NCI-H2227 treated with DMSO at 0.1 percent for 48 hours (cell line): Measurements from ENCODE around the gene MDH1.
"Not testable (repeated sequence)": the region's sequence is repeated elsewhere in the genome, so short reads cannot be mapped to it uniquely, and the experiment has no call there.

Experiments used
- DNase-seq: peaks from one replicate; lab custom pipeline; 2025; lab: John Stamatoyannopoulos, UW

The MDH1 gene

GRCh38 chr2:63589148-63589958, 590 bp downstream of the MDH1 start:
- DNase-seq: peak; percentile 71

DNA sequence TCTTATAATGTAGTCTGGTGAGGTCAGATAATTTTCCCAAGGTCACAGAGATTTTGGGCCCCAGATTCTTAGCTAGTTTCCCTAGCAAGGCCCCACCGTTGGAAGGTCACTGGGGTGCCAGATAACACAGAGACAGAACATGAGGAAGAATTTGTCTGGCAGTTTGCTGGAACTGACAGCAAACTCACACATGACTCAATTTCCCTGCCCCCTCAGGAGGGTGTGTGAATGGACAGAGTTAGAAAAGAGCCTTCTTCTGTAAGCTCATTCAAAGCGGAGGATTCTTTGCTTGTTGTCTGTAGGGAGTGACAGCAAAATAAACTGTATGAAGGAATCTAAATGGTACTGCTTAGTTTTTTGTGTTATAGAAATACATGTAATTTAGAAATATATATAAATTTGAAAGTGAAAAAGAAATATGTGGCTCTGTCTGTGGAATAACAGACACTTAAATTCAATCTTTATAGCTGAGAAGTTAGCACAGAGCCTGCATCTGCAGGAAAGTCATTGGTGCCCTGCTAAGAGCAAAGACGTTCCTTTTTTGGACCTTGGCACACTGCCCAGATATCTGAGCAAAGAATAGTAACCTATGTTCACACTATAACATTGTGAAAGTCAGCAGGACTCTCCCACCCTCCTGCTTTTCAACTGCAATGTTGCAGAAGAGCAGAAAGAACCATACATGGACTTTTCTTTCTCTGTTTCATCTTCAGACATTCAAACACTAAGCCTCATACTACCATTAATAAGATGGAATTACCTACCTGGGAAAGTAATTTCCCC, 2.1 kb downstream of the MDH1 start:
- peak; percentile 73 for DNase-seq

DNA sequence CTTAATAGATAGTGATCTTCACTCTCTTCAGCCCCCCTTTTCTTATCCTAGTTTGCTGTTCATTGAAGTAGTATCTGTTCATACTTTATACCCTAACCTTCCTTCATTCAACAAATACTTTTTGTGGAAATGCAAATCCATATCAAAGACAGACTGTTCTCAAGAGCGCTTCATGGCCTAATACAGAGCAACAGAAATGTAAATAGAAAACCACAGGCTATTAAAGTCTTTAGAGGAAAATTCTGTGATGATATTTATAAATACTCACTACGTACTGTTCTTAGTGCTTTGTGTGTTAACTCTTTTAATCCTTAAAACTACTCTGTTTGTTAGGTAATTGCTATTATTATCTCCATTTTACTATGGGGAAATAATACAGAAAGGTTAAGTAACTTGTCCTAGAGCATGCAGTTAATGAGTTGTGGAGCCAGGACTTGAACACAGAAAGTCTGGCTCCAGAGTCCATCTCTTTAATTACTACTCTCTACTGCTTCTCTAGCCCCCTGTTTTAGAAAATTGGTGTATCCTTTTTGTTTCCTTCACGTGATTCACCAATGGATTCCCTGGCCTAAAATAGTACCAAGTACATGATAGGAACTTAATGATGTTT, 2.9 kb downstream of the MDH1 start:
- DNase-seq: peak; percentile 17

- no peak for DNase-seq
Measured at GRCh38 chr2:63594660-63595059, 5.9 kb downstream of the MDH1 start.

DNA sequence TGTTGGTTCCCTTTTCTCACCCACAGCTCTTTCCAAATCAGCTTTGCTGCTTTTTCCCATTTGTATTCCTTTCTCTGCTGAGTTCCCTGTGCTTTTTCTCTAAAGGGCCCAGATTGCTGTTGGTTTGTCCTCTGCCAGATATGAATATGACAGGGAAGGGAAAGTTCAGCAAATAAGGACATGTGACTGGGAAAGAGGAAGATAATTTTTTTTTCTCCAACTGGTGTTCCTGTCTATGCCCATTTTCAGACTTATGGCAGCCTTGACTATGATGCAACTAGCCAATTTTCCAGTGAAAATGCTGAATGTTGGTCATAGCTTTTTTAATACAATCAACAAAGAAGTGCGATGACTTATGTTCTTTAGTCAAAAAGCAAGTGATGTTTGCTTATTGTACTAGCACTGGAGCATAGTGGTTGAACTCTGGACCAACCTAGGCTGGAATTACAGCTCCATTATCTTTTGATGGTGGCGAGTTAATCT, 7.7 kb downstream of the MDH1 start:
- no peak for DNase-seq

DNA sequence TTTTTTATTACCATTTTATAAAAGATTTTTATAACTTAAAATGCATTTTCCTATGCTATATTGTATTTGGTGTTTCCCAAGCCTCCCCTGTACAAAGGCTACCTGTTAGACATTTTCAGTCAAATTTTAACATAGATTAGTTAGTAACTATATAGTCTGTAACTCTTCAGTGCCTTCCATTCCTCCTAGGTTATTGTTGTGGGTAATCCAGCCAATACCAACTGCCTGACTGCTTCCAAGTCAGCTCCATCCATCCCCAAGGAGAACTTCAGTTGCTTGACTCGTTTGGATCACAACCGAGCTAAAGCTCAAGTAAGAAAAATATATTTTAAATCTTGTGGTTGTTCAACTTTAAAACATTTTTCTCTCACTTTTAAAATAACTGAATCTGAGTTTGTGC, 10.2 kb downstream of the MDH1 start:
- no peak for DNase-seq

DNA sequence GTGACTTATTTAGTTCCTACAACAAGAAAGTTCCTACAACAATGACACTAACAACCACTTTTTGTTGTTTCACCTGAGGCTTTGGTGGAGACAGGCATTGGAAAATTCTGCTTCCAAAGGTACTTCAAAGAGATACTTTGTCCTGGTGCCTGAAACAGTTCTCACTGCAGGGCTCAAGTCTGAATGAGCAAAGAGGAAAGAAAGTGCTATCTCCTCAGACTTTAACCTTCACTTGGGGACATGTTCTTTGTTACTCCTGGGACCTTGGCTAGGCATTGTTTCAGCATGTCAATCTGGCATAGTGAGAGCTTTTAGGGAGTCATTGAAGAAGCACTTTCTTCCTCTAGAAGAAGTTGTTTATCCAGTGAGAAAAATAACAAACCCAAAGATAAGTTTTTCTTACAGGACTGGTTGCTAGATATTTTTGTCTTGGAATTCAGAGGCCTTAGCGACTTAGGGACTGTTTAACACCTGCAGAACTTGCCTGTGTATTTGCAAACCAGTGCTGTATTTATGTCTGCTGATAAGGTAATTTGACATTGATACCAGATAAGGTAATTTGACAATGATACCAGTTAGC, 12.2 kb downstream of the MDH1 start:
- no peak for DNase-seq

DNA sequence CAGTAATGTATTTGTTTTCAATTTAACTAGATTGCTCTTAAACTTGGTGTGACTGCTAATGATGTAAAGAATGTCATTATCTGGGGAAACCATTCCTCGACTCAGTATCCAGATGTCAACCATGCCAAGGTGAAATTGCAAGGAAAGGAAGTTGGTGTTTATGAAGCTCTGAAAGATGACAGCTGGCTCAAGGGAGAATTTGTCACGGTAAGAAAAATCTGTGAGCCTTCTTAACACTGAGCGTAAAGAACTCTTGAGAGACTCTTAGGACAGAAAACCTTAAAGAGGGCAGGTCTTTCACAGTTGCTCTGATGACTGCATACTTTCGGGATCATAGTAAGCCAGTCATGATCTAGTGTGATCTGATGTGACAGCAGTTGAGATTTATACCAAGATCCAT, 15.9 kb downstream of the MDH1 start:
- DNase-seq: no peak

GRCh38 chr2:63608865-63609264, 20.1 kb downstream of the MDH1 start:
- DNase-seq: not testable (repeated sequence)

DNA sequence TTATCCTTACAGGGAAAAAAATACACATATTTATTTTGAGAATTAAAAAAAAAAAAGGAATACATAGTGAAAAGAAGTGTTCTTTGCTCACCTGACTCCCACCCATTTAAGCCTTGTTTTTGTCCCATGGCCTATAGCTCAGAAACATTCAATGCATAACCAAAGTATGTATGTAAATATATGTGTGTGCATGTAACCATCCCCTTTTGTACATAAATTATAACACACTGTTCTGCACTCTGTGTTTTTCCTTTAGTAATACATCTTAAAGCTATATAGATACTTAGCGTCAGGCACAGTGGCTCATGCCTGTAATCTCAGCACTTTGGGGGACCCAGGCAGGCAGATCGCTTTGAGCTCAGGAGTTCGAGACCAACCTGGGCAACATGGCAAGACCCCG, 21.8 kb downstream of the MDH1 start:
- DNase-seq: no peak

GRCh38 chr2:63613391-63613901, 24.7 kb downstream of the MDH1 start:
- no peak for DNase-seq

DNA sequence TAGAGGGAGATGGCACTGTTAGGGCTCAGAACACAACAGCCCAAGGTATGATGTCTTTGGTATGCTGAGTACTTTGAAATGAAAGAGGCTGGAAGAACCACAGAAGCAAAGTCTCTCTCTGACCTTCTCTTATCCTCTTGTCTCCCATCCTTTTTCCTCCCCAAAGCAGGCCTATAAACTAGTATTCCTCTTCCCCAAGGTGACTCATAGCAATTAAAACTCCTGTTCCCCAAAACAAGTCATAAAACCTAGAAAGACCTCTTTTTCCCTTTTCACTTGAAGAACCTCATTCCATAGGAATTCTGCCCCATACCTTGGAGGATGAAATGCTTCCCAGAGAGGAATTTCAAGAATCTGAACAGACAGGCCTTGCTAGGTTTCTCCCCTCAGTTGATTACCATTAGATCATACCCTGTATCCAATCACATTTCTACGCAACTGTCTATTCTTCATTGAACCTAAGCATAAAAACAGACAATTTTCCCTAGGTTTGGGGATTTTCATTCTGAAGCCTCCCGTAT, 25.7 kb downstream of the MDH1 start:
- no peak for DNase-seq

- DNase-seq: no peak
Measured at GRCh38 chr2:63614983-63615945, 26.5 kb downstream of the MDH1 start.

GRCh38 chr2:63617366-63617765, 28.6 kb downstream of the MDH1 start:
- DNase-seq: no peak

DNA sequence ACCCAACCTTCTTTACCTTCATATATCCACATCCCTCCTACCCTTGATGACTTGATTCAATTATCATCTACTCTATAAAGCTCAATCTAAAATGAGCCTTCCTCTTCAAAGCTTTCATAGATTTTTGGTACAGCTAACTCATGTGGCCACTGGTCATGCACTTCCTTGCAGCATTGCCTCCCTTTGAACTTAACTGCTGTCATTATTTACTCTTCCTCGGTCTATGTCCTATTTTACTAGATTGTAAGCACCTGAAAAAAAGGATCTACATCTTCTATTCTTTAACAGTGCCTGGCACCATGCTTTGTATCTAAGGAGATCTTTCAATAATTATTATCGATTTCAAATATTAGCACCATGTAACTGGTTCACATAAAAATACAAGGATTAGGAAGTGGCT, 30.6 kb downstream of the MDH1 start:
- DNase-seq: no peak

GRCh38 chr2:63622751-63623150, 34.0 kb downstream of the MDH1 start:
- no peak for DNase-seq

DNA sequence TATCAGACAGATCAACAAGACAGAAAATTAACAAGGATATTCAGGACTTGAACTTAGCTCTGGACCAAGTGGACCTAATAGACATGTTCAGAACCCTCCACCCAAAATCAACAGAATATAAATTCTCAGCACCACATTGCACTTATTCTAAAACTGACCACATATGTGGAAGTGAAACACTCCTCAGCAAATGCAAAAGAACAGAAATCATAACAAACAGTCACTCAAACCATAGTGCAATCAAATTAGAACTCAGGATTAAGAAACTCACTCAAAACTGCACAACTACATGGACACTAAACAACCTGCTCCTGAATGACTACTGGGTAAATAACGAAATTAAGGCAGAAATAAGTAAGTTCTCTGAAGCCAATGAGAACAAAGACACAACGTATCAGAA, 35.0 kb downstream of the MDH1 start:
- not testable (repeated sequence) for DNase-seq

DNA sequence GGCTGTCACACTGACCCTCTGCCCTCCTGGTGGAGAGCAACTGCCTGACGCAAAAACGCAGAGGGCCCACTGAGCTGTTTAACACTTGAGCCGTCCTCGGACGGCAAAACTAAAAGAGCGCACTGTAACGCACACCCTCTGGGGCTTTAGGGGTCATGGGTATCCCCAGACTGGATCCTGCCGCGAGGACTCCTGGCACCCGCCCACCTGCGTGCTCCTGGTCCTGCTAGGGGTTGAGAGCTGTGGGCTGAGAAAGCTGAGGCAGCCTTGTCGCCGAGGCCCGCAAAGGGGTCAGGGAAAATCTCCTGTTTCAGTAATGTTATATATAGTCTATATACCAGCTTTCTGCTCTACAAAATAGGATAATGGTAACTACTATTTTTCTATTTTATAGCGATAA, 39.1 kb downstream of the MDH1 start:
- no peak for DNase-seq

- no peak for DNase-seq
Measured at GRCh38 chr2:63628403-63628942, 39.7 kb downstream of the MDH1 start.

DNA sequence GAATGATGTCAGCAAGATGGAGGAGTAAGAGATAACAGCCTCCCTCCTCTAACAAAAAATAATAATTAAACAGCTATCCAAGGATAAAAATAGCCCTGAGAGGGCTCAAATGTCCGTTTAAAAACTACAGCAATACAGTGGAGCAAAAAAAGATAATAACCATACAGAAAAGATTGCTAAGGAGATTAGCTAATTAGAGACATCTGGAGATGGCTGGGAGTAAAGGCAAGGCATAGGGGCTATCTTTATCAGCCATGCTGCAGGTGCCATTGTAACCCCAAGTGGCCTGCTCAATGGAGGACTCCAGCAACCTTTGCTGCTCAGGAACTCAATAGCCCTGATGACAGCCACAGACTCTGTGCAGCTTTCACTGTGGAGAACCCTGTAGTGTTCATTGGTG, 42.7 kb downstream of the MDH1 start:
- DNase-seq: no peak

DNA sequence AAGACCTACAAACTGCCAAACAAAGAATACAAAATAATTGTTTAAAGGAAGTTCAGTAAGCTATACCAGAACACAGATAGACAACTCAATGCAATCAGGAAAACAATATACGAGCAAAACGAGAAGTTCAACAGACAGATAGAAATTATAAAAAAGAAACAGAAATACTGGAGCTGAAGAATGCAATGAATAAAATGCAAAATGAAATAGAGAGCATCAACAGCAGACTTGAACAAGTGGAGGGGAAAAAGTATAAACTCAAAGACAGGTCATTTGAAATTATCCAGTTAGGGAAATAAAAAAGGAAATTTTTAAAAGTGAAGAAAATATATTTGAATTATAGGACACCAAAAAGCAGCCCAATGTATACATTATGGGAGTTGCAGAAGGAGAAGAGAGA, 43.6 kb downstream of the MDH1 start:
- DNase-seq: no peak
